K562 (cell line): ENCODE results near the gene SLC17A2. TPM values are rescaled to one million over a fixed set of nuclear protein-coding genes. Genes with fewer than 3 reads are reported as not detected.

Experiments
- ATAC-seq: fragments of 200-7000 bp; cut with Tn5 transposase; 3 replicates; pipeline ENCODE4 v1.9.1; 2020; ENCODE audit warnings: moderate library complexity
- BruUV-seq: library from RNA; stranded (reverse); fragments of 400-500 nt; replicated peaks from 2 replicates; lab custom pipeline; 2021; lab: Mats Ljungman, UMichigan
- CTCF ChIA-PET: fragments of 300-600 bp; formaldehyde crosslinking; extraction: SDS; loops from one replicate; lab custom pipeline; 2021; ENCODE audit warnings: low intra/inter-chr PET ratio; lab: Yijun Ruan, JAX
- POLR2A ChIA-PET: fragments of 300-600, 350-650 bp; sonication (Branson Sonifier 250); formaldehyde crosslinking; extraction: SDS; loops from one replicate; lab custom pipeline; 2021; ENCODE audit warnings: antibody characterized with exemption, inconsistent platforms; lab: Yijun Ruan, JAX
- DNase-seq, 4 experiments: peaks; one replicate each; pipeline versions ENCODE4 v3.0.0 to v3.0.0-alpha.2; 2011 to 2018; ENCODE audit warnings: low spot score in 3 of 4, mixed read lengths in 3 of 4; ENCODE audit errors: extremely low read depth in 1 of 4
- FAIRE-seq: peaks from 2 replicates; lab custom pipeline; 2011; peaks lifted over from hg19 to GRCh38; lab: Jason Lieb, UNC
- H2AFZ ChIP-seq: 2 replicates; pipeline ENCODE4 v1.6.0; 2011; ENCODE audit warnings: low read depth, low read length, control low read depth, inconsistent platforms
- H3K27ac ChIP-seq: fragments of 200-600 bp; 3 replicates; pipeline ENCODE4 v1.8.0; 2011; ENCODE audit warnings: low read depth, mild to moderate bottlenecking, control low read depth, inconsistent platforms, low read length, moderate library complexity, mixed read lengths; ENCODE audit errors: extremely low read depth
- H3K27me3 ChIP-seq, 2 experiments: fragments of 300-600 bp in 1 of 2; 2 replicates in 1 of 2; 3 replicates in 1 of 2; pipeline versions ENCODE4 v1.6.0 to v1.8.0; 2011; ENCODE audit warnings: inconsistent platforms in 2 of 2, low read length in 2 of 2, mild to moderate bottlenecking in 1 of 2, mixed read lengths in 1 of 2, moderate library complexity in 1 of 2; ENCODE audit not compliant: control insufficient read depth in 2 of 2, insufficient read depth in 2 of 2
- H3K36me3 ChIP-seq: fragments of 300-600 bp; 3 replicates; pipeline ENCODE4 v1.8.0; 2011; ENCODE audit warnings: mild to moderate bottlenecking, low read length, inconsistent platforms; ENCODE audit not compliant: control insufficient read depth, insufficient read depth
- H3K4me1 ChIP-seq, 2 experiments: fragments of 200-600 bp in 1 of 2; replicated peaks in 1 of 2; 2 replicates in 1 of 2; 3 replicates in 1 of 2; pipeline versions ENCODE4 v1.5.1 to v1.8.0; 2011; ENCODE audit warnings: inconsistent platforms in 2 of 2, low read length in 2 of 2, mild to moderate bottlenecking in 1 of 2, mixed read lengths in 1 of 2, moderate library complexity in 1 of 2; ENCODE audit not compliant: control insufficient read depth in 2 of 2, insufficient read depth in 2 of 2
- H3K4me2 ChIP-seq: 2 replicates; pipeline ENCODE4 v1.6.1; 2011; ENCODE audit warnings: low read length, control low read depth, inconsistent platforms, mixed read lengths; ENCODE audit not compliant: insufficient read depth
- H3K4me3 ChIP-seq: fragments of 200-600 bp; sonication (generic), shearing (Covaris generic); 2 replicates; pipeline ENCODE4 v1.5.1; 2016; ENCODE audit warnings: control low read depth, inconsistent platforms
- H3K79me2 ChIP-seq: fragments of 200-600 bp; 3 replicates; pipeline ENCODE4 v1.8.0; 2011; ENCODE audit warnings: low read length, inconsistent platforms; ENCODE audit not compliant: control insufficient read depth, insufficient read depth
- H3K9ac ChIP-seq, 2 experiments: 2 replicates each; pipeline versions ENCODE4 v1.6.0 to v1.6.1; 2011; ENCODE audit warnings: low read depth in 2 of 2, low read length in 2 of 2, control low read depth in 1 of 2, inconsistent platforms in 1 of 2, mild to moderate bottlenecking in 1 of 2, mixed read lengths in 1 of 2; ENCODE audit not compliant: insufficient read depth in 1 of 2
- H3K9me1 ChIP-seq: one replicate; pipeline ENCODE4 v1.6.0; 2011; ENCODE audit warnings: inconsistent platforms, mild to moderate bottlenecking, low read length, moderate library complexity; ENCODE audit not compliant: control insufficient read depth, insufficient read depth
- H3K9me3 ChIP-seq: replicated peaks from 2 replicates; pipeline ENCODE4 v1.5.1; 2011; ENCODE audit warnings: low read depth, low read length, inconsistent platforms; ENCODE audit not compliant: control insufficient read depth, insufficient read depth
- H4K20me1 ChIP-seq: replicated peaks from 2 replicates; pipeline ENCODE4 v1.6.1; 2011; ENCODE audit warnings: low read length, inconsistent platforms, mixed read lengths; ENCODE audit not compliant: control insufficient read depth, insufficient read depth
- BDP1 ChIP-seq: IDR thresholded peaks from 3 replicates; pipeline ENCODE4 v1.6.1; 2011; ENCODE audit not compliant: insufficient read length, insufficient read depth
- KHSRP ChIP-seq: fragments of 450-650 bp; IDR thresholded peaks from 2 replicates; pipeline ENCODE4 v1.6.1; 2017
- SRF ChIP-seq, 2 experiments: fragments of 250-450, 450-650 bp in 1 of 2; sonication (Bioruptor Pico) in 1 of 2; sonication (generic) in 1 of 2; formaldehyde crosslinking; IDR thresholded peaks; 2 replicates each; pipeline versions ENCODE4 v1.5.0 to v1.5.1; 2020 to 2022; ENCODE audit warnings: mild to moderate bottlenecking in 1 of 2, missing genetic modification reagents in 1 of 2
- ZC3H4 ChIP-seq: sonication (generic); formaldehyde crosslinking; IDR thresholded peaks from 2 replicates; pipeline ENCODE4 v1.9.0; 2021; ENCODE audit warnings: missing genetic modification reagents, borderline replicate concordance
- ZNF239 ChIP-seq: fragments of 250-450 bp; sonication (Bioruptor Pico); IDR thresholded peaks from 2 replicates; pipeline ENCODE4 v1.4.0; 2020; ENCODE audit warnings: mild to moderate bottlenecking
- WGBS: fragments of 100-300 bp; shearing (Covaris generic); methylation state at CpG from one replicate; pipeline ENCODE4 v1.1.6; 2016; ENCODE audit warnings: low coverage, mixed read lengths; ENCODE audit not compliant: insufficient coverage; ENCODE audit errors: missing lambda C conversion rate; 5-methylcytosine and 5-hydroxymethylcytosine counted together
- in situ Hi-C: fragments of 300-500 bp; cut with MboI; formaldehyde crosslinking; loops from 4 replicates; pipeline ENCODE4 v1.15.0; 2018; ENCODE audit warnings: inconsistent platforms, mixed read lengths
- intact Hi-C: fragments of 100-400 bp; cut with micrococcal nuclease; formaldehyde crosslinking; loops from 2 replicates; pipeline ENCODE4 v1.14.2; 2022
- polyA plus RNA-seq, 8 experiments: library from polyadenylated mRNA; depleted of rRNA in 4 of 8; stranded (reverse) in 5 of 8; unstranded in 3 of 8; fragments of >200 nt; fragmentation: Nextera tagmentation in 2 of 8; fragmentation: Illumina TruSeq in 1 of 8; extraction: Ambion mirVana in 2 of 8; extraction: Trizol in 1 of 8; gene quantifications; 2 replicates each; pipeline versions ENCODE4 v1.2.1 to v1.2.3, GENCODE V29; 2011 to 2014; ENCODE audit warnings: inconsistent platforms in 1 of 8, missing spikeins in 1 of 8
- total RNA-seq, 7 experiments: library from RNA; depleted of rRNA in 6 of 7; stranded (reverse); fragments of >200 nt in 6 of 7; fragmentation: Illumina TruSeq in 2 of 7; extraction: Trizol in 2 of 7; gene quantifications; 2 replicates each; pipeline versions ENCODE4 v1.2.1 to v1.2.3, GENCODE V29; 2011 to 2021; ENCODE audit warnings: low replicate concordance in 1 of 7
- TF ChIP-seq, protein P1 (sequence below), 2 experiments: fragments of 450-650 bp; IDR thresholded peaks; 2 replicates each; pipeline ENCODE4 v1.6.1; 2018; ENCODE audit warnings: mild to moderate bottlenecking in 2 of 2, low read depth in 1 of 2; ENCODE audit not compliant: partially characterized antibody in 2 of 2
- TF ChIP-seq, protein P2 (sequence below): sonication (generic); formaldehyde crosslinking; IDR thresholded peaks from 2 replicates; pipeline ENCODE4 v1.9.0; 2022; ENCODE audit warnings: mild to moderate bottlenecking, missing genetic modification reagents

Gene SLC17A2
- total and polyA plus RNA-seq, 9 of the 15 experiments (the other 6 are each of a cell fraction or from before 2014, with no cell fraction given), result not detected

GRCh38 chr6:25956226-25956625 lies 25.7 kb upstream of the SLC17A2 start:
- BruUV-seq, result no TSS peak
- Histone ChIP-seq H3K4me2 (no peak overlapping the region), H3K27me3 (no peaks in the 10 kb centered on the region), H3K9me1 (no peaks in the 10 kb centered on the region), H3K27ac (no peak overlapping the region), H3K9ac (no peak overlapping the region), H4K20me1 (no peaks in the 10 kb centered on the region), H3K79me2 (no peaks in the 10 kb centered on the region), H3K4me1 (peaks cover 0 to 13% of the 10 kb centered on the region in 2 experiments; a peak in 2 of 5 replicates), H3K9me3 (peaks cover 12% of the 10 kb centered on the region), H3K4me3 (no peak overlapping the region), H2AFZ (no peak overlapping the region), H3K36me3 (no peaks in the 10 kb centered on the region)
- in situ Hi-C loops, result no loop called here
- WGBS, result 38% methylated on average over 3 of the region's 3 CpGs
- intact Hi-C loops, result no loop called here
- ATAC-seq (no peak), DNase-seq (no peak), FAIRE-seq (no peak)
- POLR2A ChIA-PET, result interaction anchor here (0.6 to 1.3 kb wide), 2 partner anchors 12 to 1880 kb away, joined by 3 read pairs; no protein-coding TSS in a partner anchor
- TF ChIP-seq ZNF239 (no peak), BDP1 (no peak), SRF (CRISPR knock-in tag; IDR thresholded peaks at IDR 0.05) (no peak), ZC3H4 (CRISPR knock-in tag) (no peak), KHSRP (no peak)
- TF ChIP-seq, protein P1, sequence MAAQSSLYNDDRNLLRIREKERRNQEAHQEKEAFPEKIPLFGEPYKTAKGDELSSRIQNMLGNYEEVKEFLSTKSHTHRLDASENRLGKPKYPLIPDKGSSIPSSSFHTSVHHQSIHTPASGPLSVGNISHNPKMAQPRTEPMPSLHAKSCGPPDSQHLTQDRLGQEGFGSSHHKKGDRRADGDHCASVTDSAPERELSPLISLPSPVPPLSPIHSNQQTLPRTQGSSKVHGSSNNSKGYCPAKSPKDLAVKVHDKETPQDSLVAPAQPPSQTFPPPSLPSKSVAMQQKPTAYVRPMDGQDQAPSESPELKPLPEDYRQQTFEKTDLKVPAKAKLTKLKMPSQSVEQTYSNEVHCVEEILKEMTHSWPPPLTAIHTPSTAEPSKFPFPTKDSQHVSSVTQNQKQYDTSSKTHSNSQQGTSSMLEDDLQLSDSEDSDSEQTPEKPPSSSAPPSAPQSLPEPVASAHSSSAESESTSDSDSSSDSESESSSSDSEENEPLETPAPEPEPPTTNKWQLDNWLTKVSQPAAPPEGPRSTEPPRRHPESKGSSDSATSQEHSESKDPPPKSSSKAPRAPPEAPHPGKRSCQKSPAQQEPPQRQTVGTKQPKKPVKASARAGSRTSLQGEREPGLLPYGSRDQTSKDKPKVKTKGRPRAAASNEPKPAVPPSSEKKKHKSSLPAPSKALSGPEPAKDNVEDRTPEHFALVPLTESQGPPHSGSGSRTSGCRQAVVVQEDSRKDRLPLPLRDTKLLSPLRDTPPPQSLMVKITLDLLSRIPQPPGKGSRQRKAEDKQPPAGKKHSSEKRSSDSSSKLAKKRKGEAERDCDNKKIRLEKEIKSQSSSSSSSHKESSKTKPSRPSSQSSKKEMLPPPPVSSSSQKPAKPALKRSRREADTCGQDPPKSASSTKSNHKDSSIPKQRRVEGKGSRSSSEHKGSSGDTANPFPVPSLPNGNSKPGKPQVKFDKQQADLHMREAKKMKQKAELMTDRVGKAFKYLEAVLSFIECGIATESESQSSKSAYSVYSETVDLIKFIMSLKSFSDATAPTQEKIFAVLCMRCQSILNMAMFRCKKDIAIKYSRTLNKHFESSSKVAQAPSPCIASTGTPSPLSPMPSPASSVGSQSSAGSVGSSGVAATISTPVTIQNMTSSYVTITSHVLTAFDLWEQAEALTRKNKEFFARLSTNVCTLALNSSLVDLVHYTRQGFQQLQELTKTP (IDR thresholded peaks at IDR 0.05; ENCODE audit: low read depth in 1 of 2, partially characterized antibody in 2 of 2), result no peak
- TF ChIP-seq, protein P2, sequence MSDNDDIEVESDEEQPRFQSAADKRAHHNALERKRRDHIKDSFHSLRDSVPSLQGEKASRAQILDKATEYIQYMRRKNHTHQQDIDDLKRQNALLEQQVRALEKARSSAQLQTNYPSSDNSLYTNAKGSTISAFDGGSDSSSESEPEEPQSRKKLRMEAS (CRISPR knock-in tag), result no peak
- CTCF ChIA-PET, result interaction anchor here (1.0 kb wide), 1 partner anchor 46 kb away, joined by 3 read pairs; no protein-coding TSS in a partner anchor
